Testis (tissue), 2 donors: ENCODE results near the gene FRYL.

Experiments used
- CTCF ChIP-seq, 3 experiments: fragments of 450-650 bp in 2 of 3; fragments of 200-600 bp in 1 of 3; sonication (generic) in 1 of 3; IDR thresholded peaks; one replicate each; pipeline ENCODE4 v1.5.1; 2016 to 2019; ENCODE audit warnings: antibody characterized with exemption in 3 of 3, mild to moderate bottlenecking in 2 of 3, moderate library complexity in 1 of 3
- POLR2A ChIP-seq: fragments of 450-650 bp; IDR thresholded peaks from one replicate; pipeline ENCODE4 v1.6.1; 2017; ENCODE audit warnings: antibody characterized with exemption, mild to moderate bottlenecking, moderate library complexity

- no peak for TF ChIP-seq CTCF (IDR thresholded peaks at IDR 0.05)
- TF ChIP-seq POLR2A, result no peak
These were observed 99.1 kb downstream of the FRYL start for GRCh38 chr4:48680848-48681568.
